HG03280 (cell line): Measurements from ENCODE around the gene DLG2.
"Not testable (repeated sequence)": the region's sequence is repeated elsewhere in the genome, so short reads cannot be mapped to it uniquely, and the experiment has no call there.

Source experiments
- ATAC-seq: cut with Tn5 transposase; IDR thresholded peaks from one replicate; pipeline ENCODE4 v1.9.1; 2021; ENCODE audit warnings: mild to moderate bottlenecking, moderate library complexity; ENCODE audit not compliant: unreplicated experiment

DLG2 gene

DNA sequence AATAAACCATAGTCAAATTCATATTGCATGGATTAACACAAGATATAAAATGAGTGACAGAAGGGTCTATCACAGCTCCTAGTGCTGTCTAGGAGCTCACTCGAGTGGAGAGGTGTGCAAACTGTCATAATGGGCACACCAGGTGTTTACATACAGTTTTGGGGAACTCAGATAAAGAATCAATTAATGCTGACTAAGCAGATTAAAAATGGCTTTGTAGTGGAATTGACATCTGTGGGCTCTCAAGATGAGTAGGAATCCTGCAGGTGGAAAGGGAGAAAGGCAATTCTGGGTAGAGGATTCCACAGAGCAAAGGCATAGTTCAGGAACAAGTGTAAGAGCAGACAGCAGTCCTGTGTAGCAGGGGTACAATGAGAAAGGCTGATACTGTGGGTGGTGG is 1844.8 kb downstream of the DLG2 start:
- no peak for ATAC-seq

GRCh38 chr11:83779876-83780275 is 1847.3 kb downstream of the DLG2 start:
- ATAC-seq, result no peak

- no peak for ATAC-seq
Observed at GRCh38 chr11:83778596-83778995, 1848.5 kb downstream of the DLG2 start.

DNA sequence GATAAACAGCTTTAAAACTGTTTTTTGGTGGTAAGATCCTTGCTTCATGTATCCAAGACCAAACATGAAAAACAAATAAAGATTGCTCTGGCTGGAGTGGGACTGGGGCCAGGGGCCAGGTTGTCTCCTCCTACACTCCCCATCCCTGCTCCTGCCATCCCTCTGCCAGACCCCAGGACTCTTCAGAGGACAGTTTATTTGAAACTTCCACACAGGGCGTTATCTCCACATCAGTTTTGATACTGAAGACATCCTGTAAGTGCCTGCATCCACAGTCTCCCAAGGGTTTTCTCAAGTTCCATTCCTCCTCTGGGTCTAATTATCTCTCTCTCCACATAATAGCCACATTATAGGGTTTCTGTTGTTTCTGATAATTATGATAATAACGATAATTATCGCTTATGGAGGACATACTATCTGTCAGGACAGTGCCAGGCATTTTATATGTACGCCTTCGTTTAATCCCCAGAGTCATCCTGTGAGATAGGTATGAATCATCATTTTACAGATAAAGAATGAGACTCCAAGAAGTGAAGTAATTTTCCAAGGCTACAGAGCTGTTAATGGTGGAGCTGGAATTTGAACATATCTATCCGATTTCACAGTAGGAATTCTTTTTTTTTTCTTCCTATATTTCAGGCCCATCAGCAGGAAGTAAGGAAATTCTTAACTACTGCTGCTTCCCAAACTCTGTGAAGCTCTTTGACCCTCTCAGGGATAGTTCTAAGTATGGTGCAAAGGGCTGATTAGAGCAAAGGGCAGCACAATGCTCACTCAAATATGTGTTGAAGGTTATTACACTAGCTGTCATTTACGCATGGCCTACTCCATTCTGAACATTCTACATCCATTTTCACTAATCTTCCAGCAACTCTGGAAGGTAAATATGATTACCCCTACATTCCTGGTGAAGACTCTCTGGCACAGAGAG is 1852.9 kb downstream of the DLG2 start:
- ATAC-seq, result no peak

GRCh38 chr11:83768489-83768888 is 1858.7 kb downstream of the DLG2 start:
- no peak for ATAC-seq

GRCh38 chr11:83766932-83767331 is 1860.2 kb downstream of the DLG2 start:
- no peak for ATAC-seq

GRCh38 chr11:83764643-83765042 is 1862.5 kb downstream of the DLG2 start:
- no peak for ATAC-seq

- no peak for ATAC-seq
Observed at GRCh38 chr11:83760932-83761331, 1866.2 kb downstream of the DLG2 start.

GRCh38 chr11:83759148-83759547 is 1868.0 kb downstream of the DLG2 start:
- no peak for ATAC-seq

DNA sequence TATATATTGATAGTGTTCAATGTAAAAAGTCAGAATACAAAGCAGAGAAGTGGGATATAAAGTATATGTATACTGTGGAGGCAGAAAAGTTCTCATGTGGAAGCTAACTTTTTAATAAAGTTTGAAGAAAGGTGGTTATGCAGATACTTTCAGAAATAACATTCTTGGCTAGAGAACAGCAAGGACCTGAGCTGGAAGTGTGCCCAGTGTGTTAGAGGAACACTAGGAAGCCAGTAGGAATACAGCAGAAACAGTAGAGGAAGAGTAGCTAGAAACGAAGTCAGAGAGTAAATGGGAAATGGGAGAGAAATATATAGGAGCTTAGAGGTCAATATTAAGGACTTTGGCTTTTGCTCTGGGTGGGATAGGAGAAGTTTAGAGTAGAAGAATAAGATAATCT is 1876.1 kb downstream of the DLG2 start:
- no peak for ATAC-seq

DNA sequence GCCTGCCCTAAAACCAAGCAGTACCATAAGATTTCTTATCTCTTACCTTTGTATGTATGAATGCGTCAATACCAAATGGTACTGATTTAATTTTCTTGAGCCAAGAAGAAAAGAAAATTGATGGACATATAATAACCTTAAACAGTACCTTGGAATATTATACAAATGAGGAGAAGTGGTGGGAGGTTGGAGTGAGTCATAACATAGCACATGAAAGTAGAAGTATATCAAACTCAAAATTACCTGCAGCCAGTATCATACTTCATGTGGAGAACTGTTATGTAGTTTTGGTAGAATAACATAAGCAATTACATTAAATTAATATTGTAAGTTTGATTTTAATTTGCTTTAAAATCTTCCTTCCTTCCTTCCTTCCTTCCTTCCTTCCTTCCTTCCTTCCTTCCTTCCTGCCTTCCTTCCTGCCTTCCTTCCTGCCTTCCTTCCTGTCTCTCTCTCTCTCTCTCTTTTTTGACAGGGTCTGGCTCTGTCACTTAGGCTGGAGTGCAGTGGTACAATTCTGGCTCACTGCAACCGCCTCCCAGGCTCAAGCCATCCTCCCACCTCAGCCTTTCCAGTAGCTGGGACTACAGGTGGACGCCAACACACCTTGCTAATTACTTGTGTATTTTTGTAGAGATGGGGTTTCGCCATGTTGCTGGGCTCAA is 1880.1 kb downstream of the DLG2 start:
- ATAC-seq, result no peak

- ATAC-seq, result no peak
Observed at GRCh38 chr11:83744620-83745192, 1882.4 kb downstream of the DLG2 start.

DNA sequence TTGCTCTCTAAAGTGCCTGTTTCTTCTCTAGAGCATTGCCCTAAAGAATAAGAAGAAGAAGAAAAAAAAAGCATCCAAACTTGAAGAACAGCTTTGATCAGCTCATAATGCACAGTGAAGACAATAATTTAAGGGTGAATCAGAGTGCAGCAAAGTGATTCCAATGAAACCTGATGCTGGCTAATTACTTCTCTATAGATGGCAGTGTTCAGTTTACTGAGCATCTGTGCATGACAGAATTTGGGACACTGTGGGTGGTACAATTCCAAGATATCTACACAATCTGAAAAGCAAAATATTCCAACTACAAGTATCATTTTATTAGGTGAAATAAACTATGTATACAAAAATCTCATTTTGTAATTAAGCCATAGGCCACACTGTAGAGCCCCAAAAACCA is 1890.5 kb downstream of the DLG2 start:
- no peak for ATAC-seq

- no peak for ATAC-seq
Observed at GRCh38 chr11:83734120-83734519, 1893.0 kb downstream of the DLG2 start.

GRCh38 chr11:83731288-83731687 is 1895.9 kb downstream of the DLG2 start:
- ATAC-seq, result not testable (repeated sequence)

DNA sequence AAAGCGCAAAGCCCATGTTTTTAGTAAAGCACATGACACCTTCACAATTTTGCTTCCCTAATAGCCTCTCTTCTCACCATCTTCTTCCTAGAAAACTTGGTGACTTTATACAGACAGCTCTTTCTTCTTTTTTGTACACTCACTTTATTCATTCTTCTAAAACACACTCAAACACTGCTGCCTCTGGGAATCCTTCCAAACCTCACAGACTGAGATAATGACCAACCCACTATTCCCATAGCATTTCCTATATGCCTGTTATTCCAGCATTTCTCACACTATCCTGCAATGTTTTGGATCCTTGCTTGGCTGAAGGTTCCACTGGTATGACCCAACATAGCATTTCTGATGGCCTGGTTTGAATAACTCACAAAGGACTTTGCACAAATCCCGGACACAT is 1898.9 kb downstream of the DLG2 start:
- no peak for ATAC-seq

DNA sequence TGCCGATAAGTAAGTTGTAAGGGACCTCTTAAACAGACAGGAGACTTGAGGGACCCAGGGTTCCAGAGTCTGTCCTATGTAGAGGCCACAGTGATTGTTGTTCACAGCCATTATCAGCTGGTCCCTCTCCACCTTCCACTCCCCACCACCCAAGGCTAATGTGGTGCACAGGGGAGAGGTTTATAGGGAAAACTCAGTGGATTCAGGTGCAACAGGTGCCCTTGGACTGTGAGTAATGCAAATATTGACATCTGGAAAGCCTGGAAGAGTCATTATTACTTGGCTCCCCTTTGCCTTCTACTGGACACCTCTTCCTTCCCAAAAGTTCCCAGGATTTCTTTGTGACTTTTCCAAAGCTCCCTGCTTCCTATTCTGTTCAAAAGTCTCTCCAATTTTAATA is 1899.9 kb downstream of the DLG2 start:
- ATAC-seq, result no peak

DNA sequence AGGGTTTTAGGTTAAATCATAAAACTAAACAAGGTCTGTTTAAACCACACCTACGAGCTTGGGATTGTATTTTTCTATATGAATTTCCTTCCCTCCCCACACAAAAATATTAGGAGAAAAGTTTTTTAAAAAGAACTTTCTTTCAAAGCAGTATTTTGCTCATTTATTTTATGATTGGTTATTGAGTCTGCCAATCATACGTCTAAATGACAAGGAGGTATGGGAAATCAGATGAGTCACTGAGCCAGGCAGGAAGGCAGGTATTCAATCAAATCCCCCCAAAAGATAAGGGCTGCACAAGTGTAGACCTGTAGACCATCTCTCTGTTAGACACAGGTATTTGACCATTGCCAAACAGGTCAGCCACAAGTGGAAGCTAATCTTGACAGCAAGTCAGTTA is 1900.8 kb downstream of the DLG2 start:
- no peak for ATAC-seq

GRCh38 chr11:83725728-83726127 is 1901.4 kb downstream of the DLG2 start:
- no peak for ATAC-seq

DNA sequence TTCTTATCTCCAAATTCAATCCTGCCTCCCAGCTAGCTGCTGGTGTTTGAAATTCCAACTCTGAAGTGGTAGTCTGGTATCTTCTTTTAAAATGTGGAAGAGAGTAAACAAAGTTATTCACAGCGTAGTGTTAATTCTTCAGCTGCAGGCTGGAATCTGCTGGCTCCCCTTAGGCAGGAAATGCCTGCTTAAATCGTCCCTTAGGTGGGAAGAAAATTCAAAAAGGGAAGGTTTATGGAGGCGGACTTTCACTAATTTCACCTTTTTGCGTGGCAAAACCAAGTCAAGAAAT is 1901.9 kb downstream of the DLG2 start:
- no peak for ATAC-seq

DNA sequence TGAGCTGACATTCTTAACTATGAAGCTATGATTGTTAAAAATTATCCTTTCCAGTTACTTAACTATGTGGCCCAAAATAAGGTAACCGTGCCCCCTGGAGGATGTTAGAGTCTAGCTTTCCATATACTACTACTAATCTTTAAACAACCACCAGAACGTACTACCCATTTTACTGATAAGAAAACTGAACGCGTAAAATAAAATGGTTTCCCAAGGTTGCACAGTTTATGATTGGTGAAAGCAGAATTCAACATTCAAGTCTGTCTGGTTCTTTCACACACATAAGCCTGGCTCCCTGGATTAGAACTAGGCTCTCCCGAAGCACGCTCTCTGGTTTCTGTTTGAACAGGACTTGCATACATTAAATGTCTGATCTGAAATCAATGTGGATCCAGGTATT is 1903.1 kb downstream of the DLG2 start:
- ATAC-seq, result no peak
